ENCODE data around the gene POGZ. TPM values are rescaled to one million over a fixed set of nuclear protein-coding genes. Genes with fewer than 3 reads are reported as not detected.

Gene POGZ
- total and polyA plus RNA-seq, 2 of the 4 experiments (the other 2 are of a cell fraction), result 20.8 to 33.5 TPM

DNA sequence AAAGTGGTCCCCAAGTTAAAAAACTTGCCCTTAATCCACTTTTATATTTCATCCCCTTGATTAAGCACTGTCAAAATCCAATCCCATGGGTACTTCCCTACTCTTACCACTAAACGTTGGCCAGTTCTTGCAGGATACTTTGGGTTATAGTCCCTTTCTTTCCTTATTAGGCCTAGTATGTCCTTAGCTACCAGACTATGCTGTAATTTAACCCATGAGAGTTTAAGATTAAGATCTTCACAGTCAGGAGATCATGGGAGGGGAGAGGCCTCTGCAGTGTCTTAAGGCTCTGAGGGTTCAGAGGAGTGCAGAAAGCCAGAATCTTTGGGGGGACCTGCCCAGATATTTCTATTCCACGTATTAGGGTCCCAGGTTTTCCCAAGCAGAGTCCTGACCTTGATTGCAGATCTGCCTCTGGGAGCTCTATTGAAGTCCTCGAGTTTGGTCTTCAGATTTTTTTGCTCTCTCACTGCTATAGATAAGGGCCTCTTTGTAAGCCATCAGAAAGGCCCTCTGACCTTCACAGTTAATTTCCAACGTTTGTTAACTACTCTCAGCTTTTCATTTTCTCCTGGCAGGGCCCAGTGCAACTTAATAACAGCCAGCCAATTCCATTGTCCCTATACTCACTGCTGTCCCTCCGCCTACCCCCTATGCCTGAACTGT lies 42.9 kb upstream of the POGZ start:
- H2AFZ ChIP-seq (replicated peaks; ENCODE audit: low read length, poor library complexity), result no peak overlapping the region
- no peak overlapping the region for H3K27ac ChIP-seq (ENCODE audit: insufficient read depth, low read length)
- H2BK20ac ChIP-seq (ENCODE audit: low read depth, low read length), result no peak overlapping the region
- H4K91ac ChIP-seq (ENCODE audit: insufficient read depth, low read depth, low read length), result no peak overlapping the region
- intact Hi-C loops (cut with micrococcal nuclease), result no loop called here
- in situ Hi-C loops (cut with MboI; ENCODE audit: low sequenced_read_pairs), result no loop called here
- no peak overlapping the region for H3K23ac ChIP-seq (ENCODE audit: low read depth, low read length)
- H2AK5ac ChIP-seq (ENCODE audit: low read depth, low read length), result no peak overlapping the region
- H3K4me1 ChIP-seq (ENCODE audit: control insufficient read depth, insufficient read depth, low read length), result peaks cover 1% of the 10 kb centered on the region; the same call in 1 of the 2 replicates
- peaks cover 17% of the 10 kb centered on the region for H3K27me3 ChIP-seq (ENCODE audit: control insufficient read depth, insufficient read depth, low read length)
- H3K9me3 ChIP-seq (ENCODE audit: control insufficient read depth, insufficient read depth, low read length), result no peaks in the 10 kb centered on the region
- H2AK9ac ChIP-seq (replicated peaks; ENCODE audit: low read depth, low read length, poor library complexity), result no peak overlapping the region
- H3K79me1 ChIP-seq (ENCODE audit: low read depth in 1 of 2, low read length in 2 of 2), result no peaks in the 10 kb centered on the region
- no peaks in the 10 kb centered on the region for H4K20me1 ChIP-seq (ENCODE audit: insufficient read depth, low read length)
- ATAC-seq (ENCODE audit: low read depth), result no peak
- no peak overlapping the region for H3K4me3 ChIP-seq (ENCODE audit: insufficient read depth, low read depth, low read length)
- H3K18ac ChIP-seq (ENCODE audit: low read depth, low read length), result no peak overlapping the region
- 35% methylated on average over 3 of the region's 5 CpGs; no CpG with 5 or more reads in 1 of the 2 experiments for WGBS, 2 experiments (ENCODE audit: extremely low coverage in 2 of 2, insufficient read length in 1 of 2)
- BruUV-seq (replicated peaks), result no TSS peak
- no peak for DNase-seq
- dilution Hi-C loops (cut with HindIII; ENCODE audit: low sequenced_read_pairs, unreplicated experiment), result no loop called here
- H2BK15ac ChIP-seq (ENCODE audit: low read depth, low read length), result no peak overlapping the region
- H3K4ac ChIP-seq (ENCODE audit: low read depth, low read length), result no peak overlapping the region
- ChIA-PET POLR2A (ENCODE audit: unreplicated experiment) (no interaction called here), CTCF (no interaction called here)
- no peak overlapping the region for H3K56ac ChIP-seq (ENCODE audit: extremely low read depth, insufficient read depth, low read length)
- H2BK120ac ChIP-seq (ENCODE audit: low read depth, low read length), result no peak overlapping the region
- no peaks in the 10 kb centered on the region for H3K36me3 ChIP-seq (ENCODE audit: control insufficient read depth, insufficient read depth, low read length)
- no peak overlapping the region for H3K9ac ChIP-seq (ENCODE audit: low read depth, low read length)
- H2BK5ac ChIP-seq (ENCODE audit: low read depth, low read length, poor library complexity, severe bottlenecking), result no peak overlapping the region
- H3K14ac ChIP-seq (replicated peaks; ENCODE audit: low read depth, low read length), result no peak overlapping the region
- H3K4me2 ChIP-seq (ENCODE audit: low read depth, low read length), result no peak overlapping the region
- H3K9me1 ChIP-seq (ENCODE audit: insufficient read depth, low read length), result no peaks in the 10 kb centered on the region; the same call in 1 of the 2 replicates
- no peak overlapping the region for H4K5ac ChIP-seq (ENCODE audit: low read depth, low read length)
- TF ChIP-seq RFX5 (IDR thresholded peaks at IDR 0.05; ENCODE audit: low read depth, low read length) (no peak), RAD21 (IDR thresholded peaks at IDR 0.05; ENCODE audit: low read length) (no peak), POLR2A (IDR thresholded peaks at IDR 0.05; ENCODE audit: low read depth, low read length) (no peak), NFE2L2 (IDR thresholded peaks at IDR 0.05; ENCODE audit: low read depth, low read length) (no peak), BHLHE40 (IDR thresholded peaks at IDR 0.05; ENCODE audit: low read depth, low read length) (no peak), SMC3 (IDR thresholded peaks at IDR 0.05; ENCODE audit: low read depth, low read length) (no peak), MAFK (IDR thresholded peaks at IDR 0.05; ENCODE audit: low read depth, low read length) (no peak), CHD1 (IDR thresholded peaks at IDR 0.05; ENCODE audit: low read depth, low read length) (no peak), RCOR1 (IDR thresholded peaks at IDR 0.05; ENCODE audit: insufficient replicate concordance, low read length) (no peak), CEBPB (IDR thresholded peaks at IDR 0.05; ENCODE audit: low read depth, low read length) (no peak), FOS (IDR thresholded peaks at IDR 0.05; ENCODE audit: low read depth, low read length) (no peak), MXI1 (IDR thresholded peaks at IDR 0.05; ENCODE audit: borderline replicate concordance, low read depth, low read length) (no peak), MAZ (IDR thresholded peaks at IDR 0.05; ENCODE audit: borderline replicate concordance, low read depth, low read length) (no peak)
- TF ChIP-seq, protein P1, sequence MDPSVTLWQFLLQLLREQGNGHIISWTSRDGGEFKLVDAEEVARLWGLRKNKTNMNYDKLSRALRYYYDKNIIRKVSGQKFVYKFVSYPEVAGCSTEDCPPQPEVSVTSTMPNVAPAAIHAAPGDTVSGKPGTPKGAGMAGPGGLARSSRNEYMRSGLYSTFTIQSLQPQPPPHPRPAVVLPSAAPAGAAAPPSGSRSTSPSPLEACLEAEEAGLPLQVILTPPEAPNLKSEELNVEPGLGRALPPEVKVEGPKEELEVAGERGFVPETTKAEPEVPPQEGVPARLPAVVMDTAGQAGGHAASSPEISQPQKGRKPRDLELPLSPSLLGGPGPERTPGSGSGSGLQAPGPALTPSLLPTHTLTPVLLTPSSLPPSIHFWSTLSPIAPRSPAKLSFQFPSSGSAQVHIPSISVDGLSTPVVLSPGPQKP (IDR thresholded peaks at IDR 0.05; ENCODE audit: borderline replicate concordance, low read depth, low read length), result no peak
- TF ChIP-seq, protein P2, sequence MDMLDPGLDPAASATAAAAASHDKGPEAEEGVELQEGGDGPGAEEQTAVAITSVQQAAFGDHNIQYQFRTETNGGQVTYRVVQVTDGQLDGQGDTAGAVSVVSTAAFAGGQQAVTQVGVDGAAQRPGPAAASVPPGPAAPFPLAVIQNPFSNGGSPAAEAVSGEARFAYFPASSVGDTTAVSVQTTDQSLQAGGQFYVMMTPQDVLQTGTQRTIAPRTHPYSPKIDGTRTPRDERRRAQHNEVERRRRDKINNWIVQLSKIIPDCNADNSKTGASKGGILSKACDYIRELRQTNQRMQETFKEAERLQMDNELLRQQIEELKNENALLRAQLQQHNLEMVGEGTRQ (IDR thresholded peaks at IDR 0.05; ENCODE audit: low read depth, low read length), result no peak
- TF ChIP-seq, protein P3, sequence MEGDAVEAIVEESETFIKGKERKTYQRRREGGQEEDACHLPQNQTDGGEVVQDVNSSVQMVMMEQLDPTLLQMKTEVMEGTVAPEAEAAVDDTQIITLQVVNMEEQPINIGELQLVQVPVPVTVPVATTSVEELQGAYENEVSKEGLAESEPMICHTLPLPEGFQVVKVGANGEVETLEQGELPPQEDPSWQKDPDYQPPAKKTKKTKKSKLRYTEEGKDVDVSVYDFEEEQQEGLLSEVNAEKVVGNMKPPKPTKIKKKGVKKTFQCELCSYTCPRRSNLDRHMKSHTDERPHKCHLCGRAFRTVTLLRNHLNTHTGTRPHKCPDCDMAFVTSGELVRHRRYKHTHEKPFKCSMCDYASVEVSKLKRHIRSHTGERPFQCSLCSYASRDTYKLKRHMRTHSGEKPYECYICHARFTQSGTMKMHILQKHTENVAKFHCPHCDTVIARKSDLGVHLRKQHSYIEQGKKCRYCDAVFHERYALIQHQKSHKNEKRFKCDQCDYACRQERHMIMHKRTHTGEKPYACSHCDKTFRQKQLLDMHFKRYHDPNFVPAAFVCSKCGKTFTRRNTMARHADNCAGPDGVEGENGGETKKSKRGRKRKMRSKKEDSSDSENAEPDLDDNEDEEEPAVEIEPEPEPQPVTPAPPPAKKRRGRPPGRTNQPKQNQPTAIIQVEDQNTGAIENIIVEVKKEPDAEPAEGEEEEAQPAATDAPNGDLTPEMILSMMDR (conservative IDR thresholded peaks at IDR 0.05; ENCODE audit: low read depth, low read length), result no peak
- H4K8ac ChIP-seq (ENCODE audit: low read depth in 2 of 2, low read length in 2 of 2), result no peak overlapping the region

Data from IMR-90 (cell line).